H9 (cell line): ENCODE results near the gene PAPLN. TPM values are rescaled to one million over a fixed set of nuclear protein-coding genes. Genes with fewer than 3 reads are reported as not detected.

Experiments
- DNase-seq: peaks from one replicate; pipeline ENCODE4 v3.0.0-alpha.2; 2017
- H2AFZ ChIP-seq: one replicate; pipeline ENCODE4 v1.6.1; 2013; ENCODE audit warnings: mild to moderate bottlenecking, low read length, control low read depth, moderate library complexity
- H2AK5ac ChIP-seq: 2 replicates; pipeline ENCODE4 v1.6.1; 2013; ENCODE audit warnings: low read length, control low read depth, mixed read lengths; ENCODE audit not compliant: insufficient read length
- H2BK120ac ChIP-seq: one replicate; pipeline ENCODE4 v1.6.1; 2013; ENCODE audit warnings: low read depth, mild to moderate bottlenecking, low read length, control low read depth, inconsistent platforms; ENCODE audit not compliant: poor library complexity, severe bottlenecking
- H2BK12ac ChIP-seq: 2 replicates; pipeline ENCODE4 v1.6.1; 2013; ENCODE audit warnings: low read length, control low read depth, mixed read lengths, low read depth; ENCODE audit not compliant: insufficient read length
- H2BK15ac ChIP-seq: 2 replicates; pipeline ENCODE4 v1.6.1; 2013; ENCODE audit warnings: low read depth, low read length, control low read depth
- H2BK20ac ChIP-seq: one replicate; pipeline ENCODE4 v1.6.1; 2013; ENCODE audit warnings: low read depth, mild to moderate bottlenecking, low read length, control low read depth, inconsistent platforms; ENCODE audit not compliant: poor library complexity, severe bottlenecking
- H2BK5ac ChIP-seq: 2 replicates; pipeline ENCODE4 v1.6.1; 2013; ENCODE audit warnings: low read length, control low read depth, mixed read lengths; ENCODE audit not compliant: insufficient read length
- H3K14ac ChIP-seq: 2 replicates; pipeline ENCODE4 v1.6.1; 2013; ENCODE audit warnings: low read length, control low read depth; ENCODE audit not compliant: insufficient read depth
- H3K18ac ChIP-seq: 2 replicates; pipeline ENCODE4 v1.6.1; 2013; ENCODE audit warnings: low read depth, mild to moderate bottlenecking, mixed read lengths, low read length, control low read depth; ENCODE audit not compliant: insufficient read length
- H3K23ac ChIP-seq: 2 replicates; pipeline ENCODE4 v1.6.1; 2013; ENCODE audit warnings: low read length, control low read depth, mixed read lengths, low read depth; ENCODE audit not compliant: insufficient read length
- H3K23me2 ChIP-seq: 2 replicates; pipeline ENCODE4 v1.6.1; 2013; ENCODE audit warnings: low read depth, mild to moderate bottlenecking, mixed read lengths, low read length, control low read depth; ENCODE audit not compliant: insufficient read length, poor library complexity, severe bottlenecking
- H3K27ac ChIP-seq: 2 replicates; pipeline ENCODE4 v1.5.1; 2013; ENCODE audit warnings: low read length, control low read depth, mixed read lengths, low read depth; ENCODE audit not compliant: insufficient read length
- H3K27me3 ChIP-seq: 2 replicates; pipeline ENCODE4 v1.6.1; 2013; ENCODE audit warnings: low read length, control low read depth, inconsistent platforms; ENCODE audit not compliant: insufficient read depth
- H3K4ac ChIP-seq: 2 replicates; pipeline ENCODE4 v1.6.1; 2013; ENCODE audit warnings: low read depth, mild to moderate bottlenecking, control low read depth, inconsistent platforms, low read length, moderate library complexity
- H3K4me1 ChIP-seq: 2 replicates; pipeline ENCODE4 v1.6.1; 2013; ENCODE audit warnings: low read length, control low read depth, inconsistent platforms; ENCODE audit not compliant: insufficient read depth
- H3K4me2 ChIP-seq: 2 replicates; pipeline ENCODE4 v1.6.1; 2013; ENCODE audit warnings: low read length, control low read depth, mixed read lengths; ENCODE audit not compliant: insufficient read length, insufficient read depth
- H3K56ac ChIP-seq: 2 replicates; pipeline ENCODE4 v1.6.1; 2013; ENCODE audit warnings: low read depth, mild to moderate bottlenecking, mixed read lengths, low read length, control low read depth; ENCODE audit not compliant: insufficient read length
- H3K79me1 ChIP-seq: 2 replicates; pipeline ENCODE4 v1.6.1; 2013; ENCODE audit warnings: low read depth, mild to moderate bottlenecking, moderate library complexity, low read length, control low read depth, inconsistent platforms; ENCODE audit not compliant: insufficient read depth, poor library complexity, severe bottlenecking
- H3K79me2 ChIP-seq: 2 replicates; pipeline ENCODE4 v1.6.1; 2013; ENCODE audit warnings: low read length, control low read depth, inconsistent platforms; ENCODE audit not compliant: insufficient read depth
- H3K9ac ChIP-seq: 2 replicates; pipeline ENCODE4 v1.6.1; 2013; ENCODE audit warnings: low read length, control low read depth, mixed read lengths; ENCODE audit not compliant: insufficient read length; ENCODE audit errors: extremely low read depth
- H3K9me3 ChIP-seq: one replicate; pipeline ENCODE4 v1.6.1; 2013; ENCODE audit warnings: low read depth, low read length, inconsistent platforms; ENCODE audit not compliant: control insufficient read depth
- H3T11ph ChIP-seq: one replicate; pipeline ENCODE4 v1.6.1; 2013; ENCODE audit warnings: mild to moderate bottlenecking, low read length, control low read depth, inconsistent platforms
- H4K20me1 ChIP-seq: one replicate; pipeline ENCODE4 v1.6.1; 2013; ENCODE audit not compliant: control insufficient read depth, insufficient read length, insufficient read depth
- H4K5ac ChIP-seq: 2 replicates; pipeline ENCODE4 v1.6.1; 2013; ENCODE audit warnings: low read depth, mild to moderate bottlenecking, mixed read lengths, low read length, control low read depth; ENCODE audit not compliant: insufficient read length
- H4K8ac ChIP-seq: replicated peaks from 2 replicates; pipeline ENCODE4 v1.6.1; 2013; ENCODE audit warnings: low read length, control low read depth, mixed read lengths, low read depth; ENCODE audit not compliant: insufficient read length
- H4K91ac ChIP-seq: 2 replicates; pipeline ENCODE4 v1.6.1; 2013; ENCODE audit warnings: low read depth, mild to moderate bottlenecking, moderate library complexity, mixed read lengths, low read length, control low read depth; ENCODE audit not compliant: insufficient read length
- H3K27ac Mint-ChIP-seq, 3 experiments: 2 replicates in 2 of 3; 3 replicates in 1 of 3; pipeline ENCODE4 v1.8.0; 2020 to 2021; ENCODE audit warnings: mixed read lengths in 3 of 3, mild to moderate bottlenecking in 1 of 3, moderate library complexity in 1 of 3
- H3K27me3 Mint-ChIP-seq: 2 replicates; pipeline ENCODE4 v1.8.0; 2021; ENCODE audit warnings: low read depth, mild to moderate bottlenecking, moderate library complexity, mixed read lengths
- H3K36me3 Mint-ChIP-seq, 3 experiments: 2 replicates in 2 of 3; 3 replicates in 1 of 3; pipeline ENCODE4 v1.8.0; 2020 to 2021; ENCODE audit warnings: low read depth in 3 of 3, mixed read lengths in 3 of 3; ENCODE audit not compliant: insufficient read depth in 1 of 3
- H3K4me1 Mint-ChIP-seq, 2 experiments: 2 replicates each; pipeline ENCODE4 v1.8.0; 2020; ENCODE audit warnings: mixed read lengths in 2 of 2
- H3K4me3 Mint-ChIP-seq, 2 experiments: 2 replicates in 1 of 2; 3 replicates in 1 of 2; pipeline ENCODE4 v1.8.0; 2020 to 2021; ENCODE audit warnings: mild to moderate bottlenecking in 2 of 2, mixed read lengths in 2 of 2, moderate library complexity in 1 of 2
- H3K9me3 Mint-ChIP-seq, 2 experiments: 2 replicates in 1 of 2; 3 replicates in 1 of 2; pipeline ENCODE4 v1.8.0; 2020; ENCODE audit warnings: mild to moderate bottlenecking in 2 of 2, mixed read lengths in 2 of 2, moderate library complexity in 1 of 2
- CTCF ChIP-seq: fragments of 200-600 bp; sonication (generic); conservative IDR thresholded peaks from 3 replicates; pipeline ENCODE4 v1.8.0; 2021; ENCODE audit warnings: antibody characterized with exemption, mild to moderate bottlenecking
- WGBS: extraction: QIAGEN DNeasy Blood & Tissue Kit; methylation state at CpG from one replicate; pipeline ENCODE4 v1.1.7; 2013; ENCODE audit warnings: missing lambda C conversion rate, low lambda C conversion rate, mixed read lengths; ENCODE audit not compliant: insufficient read length; ENCODE audit errors: extremely low coverage; 5-methylcytosine and 5-hydroxymethylcytosine counted together
- total RNA-seq: library from RNA; stranded (reverse); gene quantifications from 2 replicates; pipeline ENCODE4 v1.2.1, GENCODE V29; 2021

Gene PAPLN
- total RNA-seq, 1 experiment from 2014 or later: 8.5 TPM

DNA sequence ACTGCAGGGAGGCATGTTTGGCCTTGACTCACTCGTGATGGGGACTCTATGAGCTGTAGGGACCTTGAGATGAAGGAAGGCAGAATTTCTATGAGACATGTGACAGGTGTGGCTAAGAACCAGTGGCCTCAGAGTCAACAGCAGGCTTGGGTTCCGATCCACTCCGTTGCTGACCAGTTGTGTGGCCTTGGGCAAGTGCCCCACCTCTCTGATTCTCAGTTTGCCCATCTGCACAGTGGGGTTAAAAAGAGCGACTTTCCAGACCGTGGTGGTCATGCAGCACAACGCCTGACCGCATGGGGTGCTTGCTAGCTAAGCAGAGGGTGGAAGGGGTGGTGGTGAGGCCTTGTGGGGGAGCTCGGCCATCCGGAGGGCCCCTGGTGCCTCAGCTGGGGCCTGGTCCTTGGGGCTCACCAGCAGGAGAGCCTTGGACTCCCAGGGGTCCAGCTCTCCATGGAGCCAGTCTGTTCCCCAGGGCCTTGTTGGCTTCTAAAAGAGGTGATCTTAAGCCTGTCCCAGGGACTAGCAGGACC is 18.5 kb downstream of the PAPLN start:
- no peak overlapping the region for H3K23ac ChIP-seq
- H3K56ac ChIP-seq: no peak overlapping the region
- no peak overlapping the region for H2BK5ac ChIP-seq
- H4K5ac ChIP-seq: no peak overlapping the region
- H3K36me3 Mint-ChIP-seq: peaks cover 0 to 2% (median 0%) of the 10 kb centered on the region in 3 experiments; a peak in 1 of 7 replicates
- no peaks in the 10 kb centered on the region for H3K27me3 Mint-ChIP-seq
- H4K8ac ChIP-seq: no peak overlapping the region
- no peak overlapping the region for H2BK20ac ChIP-seq
- DNase-seq: no peak
- H3K4ac ChIP-seq: no peak overlapping the region
- H3K18ac ChIP-seq: no peak overlapping the region
- no peaks in the 10 kb centered on the region for H3K23me2 ChIP-seq
- no peak overlapping the region for H3K4me3 Mint-ChIP-seq
- H3K9me3 ChIP-seq: no peaks in the 10 kb centered on the region
- no peak overlapping the region for H2BK120ac ChIP-seq
- no peaks in the 10 kb centered on the region for H3K79me1 ChIP-seq
- H3K9ac ChIP-seq: no peak overlapping the region
- H3T11ph ChIP-seq: no peak overlapping the region
- TF ChIP-seq CTCF: no peak
- H2AK5ac ChIP-seq: no peak overlapping the region
- no peak overlapping the region for H2AFZ ChIP-seq
- no peak overlapping the region for H3K27ac ChIP-seq
- no peaks in the 10 kb centered on the region for H3K79me2 ChIP-seq
- H3K14ac ChIP-seq: no peak overlapping the region
- no peaks in the 10 kb centered on the region for H3K4me1 ChIP-seq
- no peak overlapping the region for H3K4me2 ChIP-seq
- H2BK12ac ChIP-seq: no peak overlapping the region
- H3K27ac Mint-ChIP-seq: peak overlapping the region in 1 of 3 experiments; percentile 85; a peak in 3 of 7 replicates
- no peak overlapping the region for H2BK15ac ChIP-seq
- H3K27me3 ChIP-seq: no peaks in the 10 kb centered on the region
- H3K9me3 Mint-ChIP-seq: no peaks in the 10 kb centered on the region
- WGBS: no CpG with 5 or more reads among the region's 9 CpGs
- H3K4me1 Mint-ChIP-seq: 0 out of 4 replicates have a peak, but pooled peaks cover 0 to 2% of the 10 kb centered on the region in 2 experiments
- H4K20me1 ChIP-seq: no peaks in the 10 kb centered on the region
- H4K91ac ChIP-seq: no peak overlapping the region
